ENCODE results near the gene GFOD1.
"Not testable (repeated sequence)": the region's sequence is repeated elsewhere in the genome, so short reads cannot be mapped to it uniquely, and the experiment has no call there.

The GFOD1 gene

DNA sequence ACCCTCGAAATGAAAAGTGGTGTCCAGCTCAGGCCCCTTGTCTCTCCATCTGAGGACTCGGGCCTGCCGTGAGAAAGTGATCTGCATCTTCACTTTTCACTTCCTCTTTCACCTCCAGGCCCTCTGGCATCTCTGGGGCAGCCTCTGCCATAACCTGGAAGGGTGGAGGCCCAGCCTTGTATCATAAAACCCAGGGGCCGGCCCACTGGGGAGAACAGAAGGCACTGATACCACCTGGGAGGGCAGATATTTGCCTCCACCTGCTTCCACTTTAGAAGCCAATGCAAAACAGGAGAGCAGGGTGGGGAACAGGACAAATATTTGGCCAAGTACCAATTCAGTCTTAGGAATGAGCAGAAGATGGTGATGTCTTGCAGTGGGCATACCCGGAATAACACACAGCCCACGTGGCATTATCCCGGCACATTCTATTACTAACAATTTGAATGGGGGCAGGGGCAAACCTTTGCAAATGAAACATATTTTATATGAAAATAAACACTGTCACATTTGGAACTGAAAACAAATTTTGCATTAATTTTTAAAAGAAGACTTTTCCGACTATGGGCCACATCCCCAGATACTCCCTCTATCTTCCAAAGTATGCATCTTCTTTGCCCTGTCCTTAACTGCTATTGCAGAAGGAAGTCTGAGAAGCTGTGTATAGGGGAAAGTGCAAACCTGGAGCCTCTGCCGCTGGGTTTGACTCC is 89.9 kb downstream of the GFOD1 start:
- Histone ChIP-seq H3K4me3 (no peak overlapping the region), H3K27ac (no peak overlapping the region)
- no peak for TF ChIP-seq CTCF (IDR thresholded peaks at IDR 0.05)
- no peak for DNase-seq (ENCODE audit: low spot score)

- no peak for DNase-seq (ENCODE audit: low spot score)
- Histone ChIP-seq H3K4me3 (no peak overlapping the region), H3K27ac (peak overlapping the region; percentile 2 to 54)
- TF ChIP-seq CTCF (IDR thresholded peaks at IDR 0.05), result no peak
These were observed 91.1 kb downstream of the GFOD1 start for GRCh38 chr6:13396241-13396792.

GRCh38 chr6:13395272-13396237 is 91.8 kb downstream of the GFOD1 start:
- no peak for DNase-seq (ENCODE audit: low spot score)

DNA sequence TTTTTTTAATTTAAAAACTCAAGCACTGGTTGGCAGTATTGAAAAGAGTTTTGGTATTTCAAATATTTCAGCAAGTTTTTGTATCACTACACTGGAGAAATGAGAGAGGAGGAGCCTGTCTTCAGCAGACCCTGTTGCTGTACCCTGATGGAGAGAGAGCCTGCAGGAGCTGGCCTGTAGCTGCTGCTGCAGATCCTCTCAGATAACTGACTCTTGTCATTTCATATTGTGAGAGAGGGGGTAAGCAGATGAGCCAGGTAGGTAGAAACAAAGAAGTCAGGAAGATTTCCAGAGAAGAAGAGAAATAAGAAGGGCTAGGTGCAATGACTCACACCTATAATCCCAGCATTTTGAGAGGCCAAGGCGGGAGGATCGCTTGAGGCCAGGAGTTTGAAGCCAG is 94.9 kb downstream of the GFOD1 start:
- no peak for TF ChIP-seq CTCF (IDR thresholded peaks at IDR 0.05)
- H3K27ac ChIP-seq, result no peak overlapping the region
- H3K4me3 ChIP-seq, result no peak overlapping the region
- no peak for DNase-seq (ENCODE audit: low spot score)

More at GRCh38 chr6:13395272-13396237, 91.8 kb downstream of the GFOD1 start:
- TF ChIP-seq CTCF (IDR thresholded peaks at IDR 0.05), result no peak
- Histone ChIP-seq H3K4me3 (peak overlapping the region; percentile 29), H3K27ac (peak overlapping the region; percentile 2 to 54)

DNA sequence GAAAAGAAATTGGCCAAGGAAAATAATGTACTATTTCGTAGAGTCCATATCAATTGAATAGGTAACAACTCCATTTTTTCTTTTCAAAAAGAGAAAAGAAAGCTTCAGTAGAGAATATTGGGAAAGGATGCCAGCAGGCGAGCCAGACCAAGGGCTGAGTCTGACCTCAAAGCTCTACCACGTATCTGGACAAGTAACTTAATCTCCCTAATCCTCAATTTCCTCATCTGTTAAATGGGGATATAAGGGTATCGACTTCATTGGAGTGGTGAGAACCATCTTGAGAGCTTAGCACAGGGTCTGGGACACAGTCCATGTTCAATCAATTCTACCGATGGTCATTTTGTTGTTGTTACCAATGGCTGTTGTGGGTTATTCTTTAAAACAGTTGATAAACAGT is 95.9 kb downstream of the GFOD1 start:
- TF ChIP-seq CTCF (IDR thresholded peaks at IDR 0.05), result no peak

DNA sequence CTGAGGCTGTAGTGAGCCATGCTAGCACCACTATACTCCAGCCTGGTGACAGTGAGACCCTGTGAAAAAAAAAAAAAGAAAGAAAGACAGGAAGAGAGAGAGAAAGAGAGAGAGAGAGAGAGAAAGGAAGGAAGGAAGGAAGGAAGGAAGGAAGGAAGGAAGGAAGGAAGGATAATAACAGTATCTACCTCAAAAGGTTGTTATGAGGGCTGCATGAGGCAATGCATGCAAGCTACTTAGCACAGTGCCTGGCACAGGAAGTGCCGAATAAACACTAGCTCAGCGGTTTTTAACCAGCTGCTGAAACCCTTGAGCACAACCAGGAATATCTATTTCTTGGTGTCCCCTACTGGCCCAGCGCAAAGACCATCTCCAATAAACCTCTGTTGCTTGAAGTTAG is 96.7 kb downstream of the GFOD1 start:
- DNase-seq (ENCODE audit: low spot score), result no peak
- H3K27ac ChIP-seq, result no peak overlapping the region
- TF ChIP-seq CTCF (IDR thresholded peaks at IDR 0.05), result no peak
- H3K4me3 ChIP-seq, result no peak overlapping the region

More for the DNA sequence above, 95.9 kb downstream of the GFOD1 start:
- Histone ChIP-seq H3K27ac (no peak overlapping the region), H3K4me3 (no peak overlapping the region)
- DNase-seq (ENCODE audit: low spot score), result no peak

DNA sequence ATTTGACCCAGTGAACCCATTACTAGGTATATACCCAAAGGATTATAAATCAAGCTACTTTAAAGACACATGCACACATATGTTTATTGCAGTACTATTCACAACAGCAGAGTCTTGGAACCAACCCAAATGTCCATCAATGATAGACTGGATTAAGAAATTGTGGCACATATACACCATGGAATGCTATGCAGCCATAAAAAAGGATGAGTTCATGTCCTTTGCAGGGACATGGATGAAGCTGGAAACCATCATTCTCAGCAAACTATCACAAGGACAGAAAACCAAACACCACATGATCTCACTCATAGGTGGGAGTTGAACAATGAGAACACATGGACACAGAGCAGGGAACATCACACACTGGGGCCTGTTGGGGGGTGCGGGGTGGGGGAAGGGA is 98.2 kb downstream of the GFOD1 start:
- DNase-seq (ENCODE audit: low spot score); H3K4me3 ChIP-seq; H3K27ac ChIP-seq: not testable (repeated sequence)

GRCh38 chr6:13388769-13389168 is 98.6 kb downstream of the GFOD1 start:
- not testable (repeated sequence) for H3K27ac ChIP-seq; H3K4me3 ChIP-seq; DNase-seq (ENCODE audit: low spot score)
